ENCODE data around the gene COL8A2. TPM values are rescaled to one million over a fixed set of nuclear protein-coding genes. Genes with fewer than 3 reads are reported as not detected.

Gene COL8A2
- total RNA-seq, 1 donor from 2014 or later = 10.1 TPM

DNA sequence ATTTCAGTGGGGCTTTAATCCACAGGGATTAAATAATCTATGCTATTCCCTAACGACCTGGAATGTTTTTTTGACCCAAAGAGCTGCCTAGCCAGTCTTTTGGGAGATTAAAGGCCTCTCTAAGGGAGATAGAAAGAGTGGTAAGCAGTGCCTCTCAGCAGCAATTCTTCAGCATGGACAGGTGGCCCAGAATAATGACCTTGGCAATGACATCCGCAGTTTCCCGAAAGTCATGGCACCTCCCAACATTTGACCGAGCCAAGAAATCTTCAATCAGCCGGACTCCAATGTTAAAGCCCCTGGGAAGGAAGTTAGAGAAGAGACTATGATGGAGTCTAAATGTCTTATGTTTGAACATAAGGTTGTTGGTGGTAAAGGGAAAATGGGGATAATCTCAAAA is 14.5 kb upstream of the COL8A2 start:
- Mint-ChIP-seq H3K4me3 (ENCODE audit: unreplicated experiment) (no peak overlapping the region), H3K36me3 (ENCODE audit: unreplicated experiment) (peaks cover 18% of the 10 kb centered on the region), H3K9me3 (ENCODE audit: unreplicated experiment) (no peaks in the 10 kb centered on the region), H3K27ac (ENCODE audit: unreplicated experiment) (peak overlapping the region; percentile 28), H3K27me3 (ENCODE audit: unreplicated experiment) (no peaks in the 10 kb centered on the region), H3K4me1 (ENCODE audit: unreplicated experiment) (peaks cover 14% of the 10 kb centered on the region)
- TF ChIP-seq, protein P1, sequence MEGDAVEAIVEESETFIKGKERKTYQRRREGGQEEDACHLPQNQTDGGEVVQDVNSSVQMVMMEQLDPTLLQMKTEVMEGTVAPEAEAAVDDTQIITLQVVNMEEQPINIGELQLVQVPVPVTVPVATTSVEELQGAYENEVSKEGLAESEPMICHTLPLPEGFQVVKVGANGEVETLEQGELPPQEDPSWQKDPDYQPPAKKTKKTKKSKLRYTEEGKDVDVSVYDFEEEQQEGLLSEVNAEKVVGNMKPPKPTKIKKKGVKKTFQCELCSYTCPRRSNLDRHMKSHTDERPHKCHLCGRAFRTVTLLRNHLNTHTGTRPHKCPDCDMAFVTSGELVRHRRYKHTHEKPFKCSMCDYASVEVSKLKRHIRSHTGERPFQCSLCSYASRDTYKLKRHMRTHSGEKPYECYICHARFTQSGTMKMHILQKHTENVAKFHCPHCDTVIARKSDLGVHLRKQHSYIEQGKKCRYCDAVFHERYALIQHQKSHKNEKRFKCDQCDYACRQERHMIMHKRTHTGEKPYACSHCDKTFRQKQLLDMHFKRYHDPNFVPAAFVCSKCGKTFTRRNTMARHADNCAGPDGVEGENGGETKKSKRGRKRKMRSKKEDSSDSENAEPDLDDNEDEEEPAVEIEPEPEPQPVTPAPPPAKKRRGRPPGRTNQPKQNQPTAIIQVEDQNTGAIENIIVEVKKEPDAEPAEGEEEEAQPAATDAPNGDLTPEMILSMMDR (IDR thresholded peaks at IDR 0.05) = no peak
- no peak for DNase-seq (ENCODE audit: extremely low spot score, unreplicated experiment)

DNA sequence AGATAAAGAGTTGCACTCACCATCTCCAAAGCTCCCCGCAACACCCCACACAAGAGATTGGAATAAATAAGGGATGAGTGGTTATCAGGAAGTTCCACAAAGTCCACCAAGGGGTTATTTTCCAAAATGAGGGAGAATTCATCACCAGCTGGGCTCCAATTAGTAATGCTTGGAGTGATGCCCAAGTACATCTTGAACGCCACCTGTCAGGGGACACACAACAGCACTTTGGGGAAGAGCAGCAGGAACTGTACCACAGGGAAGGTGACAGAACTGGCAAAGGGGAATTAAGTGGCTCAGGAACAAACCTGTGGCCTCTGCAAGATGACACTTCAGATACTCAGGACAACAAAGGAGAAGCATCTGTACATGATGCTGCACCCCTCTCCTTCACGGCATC is 12.8 kb upstream of the COL8A2 start:
- Mint-ChIP-seq H3K4me1 (ENCODE audit: unreplicated experiment) (peaks cover 22% of the 10 kb centered on the region), H3K27me3 (ENCODE audit: unreplicated experiment) (no peaks in the 10 kb centered on the region), H3K4me3 (ENCODE audit: unreplicated experiment) (no peak overlapping the region), H3K36me3 (ENCODE audit: unreplicated experiment) (peaks cover 18% of the 10 kb centered on the region), H3K27ac (ENCODE audit: unreplicated experiment) (no peak overlapping the region), H3K9me3 (ENCODE audit: unreplicated experiment) (no peaks in the 10 kb centered on the region)
- TF ChIP-seq, protein P1 (IDR thresholded peaks at IDR 0.05) = no peak
- DNase-seq (ENCODE audit: extremely low spot score, unreplicated experiment) = no peak

DNA sequence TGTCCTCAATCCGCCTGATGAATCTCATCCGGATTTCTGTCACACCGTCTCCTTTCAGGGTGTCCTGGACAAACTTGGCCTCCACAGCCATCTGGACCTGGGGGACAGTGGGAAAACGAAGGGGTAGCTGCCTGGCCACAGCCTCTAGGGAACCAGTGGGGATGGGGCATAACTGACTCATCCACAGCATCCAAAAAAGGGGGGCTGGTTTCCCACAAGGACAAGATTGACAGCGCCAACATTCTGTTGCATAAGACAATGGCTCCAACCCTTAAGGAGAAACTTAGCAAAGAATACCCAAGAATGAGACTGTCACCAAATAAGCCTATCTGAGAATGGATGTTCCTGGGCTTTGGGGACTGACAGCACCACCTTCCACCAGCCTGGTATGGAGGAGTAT is 12.2 kb upstream of the COL8A2 start:
- no peak overlapping the region for H3K4me3 Mint-ChIP-seq (ENCODE audit: unreplicated experiment)
- H3K4me1 Mint-ChIP-seq (ENCODE audit: unreplicated experiment) = peaks cover 22% of the 10 kb centered on the region

DNA sequence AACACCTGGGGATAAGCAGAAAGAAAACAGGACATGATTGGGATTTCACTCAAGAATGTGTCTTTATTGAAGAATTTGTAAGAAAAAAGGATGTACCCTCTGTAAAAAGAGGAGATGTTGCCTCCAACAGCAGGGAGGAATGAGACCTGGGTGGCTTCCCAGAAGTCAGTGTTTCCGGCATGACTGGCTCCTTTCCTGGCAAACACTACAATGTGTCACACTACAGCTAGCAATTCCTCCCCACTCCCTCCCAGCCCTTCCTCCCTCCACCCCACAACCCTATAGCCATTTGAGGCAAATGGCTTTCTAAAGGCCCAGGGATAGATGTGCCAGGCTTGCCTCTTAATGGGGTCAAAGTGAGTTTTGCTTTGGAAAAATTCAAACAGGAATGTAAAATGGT is 11.5 kb upstream of the COL8A2 start:
- Mint-ChIP-seq H3K27ac (ENCODE audit: unreplicated experiment) (no peak overlapping the region), H3K36me3 (ENCODE audit: unreplicated experiment) (peaks cover 18% of the 10 kb centered on the region)
- TF ChIP-seq, protein P1 (IDR thresholded peaks at IDR 0.05) = no peak

More for the DNA sequence above, 12.2 kb upstream of the COL8A2 start:
- Mint-ChIP-seq H3K27ac (ENCODE audit: unreplicated experiment) (no peak overlapping the region), H3K9me3 (ENCODE audit: unreplicated experiment) (no peaks in the 10 kb centered on the region), H3K36me3 (ENCODE audit: unreplicated experiment) (peaks cover 18% of the 10 kb centered on the region), H3K27me3 (ENCODE audit: unreplicated experiment) (no peaks in the 10 kb centered on the region)
- DNase-seq (ENCODE audit: extremely low spot score, unreplicated experiment) = no peak
- TF ChIP-seq, protein P1 (IDR thresholded peaks at IDR 0.05) = no peak

DNA sequence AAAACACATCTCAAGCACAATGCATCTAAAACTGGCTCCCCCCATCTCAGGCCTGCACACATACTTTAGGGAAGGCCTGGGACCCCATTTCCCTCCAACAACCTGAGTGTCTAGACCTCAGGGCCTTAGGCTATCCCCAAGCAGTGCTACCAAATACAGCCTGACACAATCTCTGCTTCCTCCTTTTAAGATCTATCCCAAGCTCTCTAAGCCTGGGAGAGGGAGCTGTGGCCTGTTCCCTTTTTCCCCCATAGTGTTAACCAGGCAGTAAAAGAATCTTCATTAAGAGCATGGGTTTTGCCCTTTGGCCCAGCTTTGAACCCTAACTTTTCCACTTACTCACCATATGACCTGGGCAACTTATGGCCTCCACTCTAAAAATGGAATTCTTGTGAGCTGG is 10.8 kb upstream of the COL8A2 start:
- TF ChIP-seq, protein P1 (IDR thresholded peaks at IDR 0.05) = no peak
- H3K4me3 Mint-ChIP-seq (ENCODE audit: unreplicated experiment) = no peak overlapping the region
- H3K9me3 Mint-ChIP-seq (ENCODE audit: unreplicated experiment) = no peaks in the 10 kb centered on the region
- H3K36me3 Mint-ChIP-seq (ENCODE audit: unreplicated experiment) = peaks cover 18% of the 10 kb centered on the region
- no peak for DNase-seq (ENCODE audit: extremely low spot score, unreplicated experiment)
- peaks cover 18% of the 10 kb centered on the region for H3K4me1 Mint-ChIP-seq (ENCODE audit: unreplicated experiment)
- H3K27me3 Mint-ChIP-seq (ENCODE audit: unreplicated experiment) = no peaks in the 10 kb centered on the region
- peak overlapping the region; percentile 68 for H3K27ac Mint-ChIP-seq (ENCODE audit: unreplicated experiment)

More for the DNA sequence above, 11.5 kb upstream of the COL8A2 start:
- Mint-ChIP-seq H3K4me1 (ENCODE audit: unreplicated experiment) (peaks cover 22% of the 10 kb centered on the region), H3K4me3 (ENCODE audit: unreplicated experiment) (no peak overlapping the region), H3K27me3 (ENCODE audit: unreplicated experiment) (no peaks in the 10 kb centered on the region), H3K9me3 (ENCODE audit: unreplicated experiment) (no peaks in the 10 kb centered on the region)
- no peak for DNase-seq (ENCODE audit: extremely low spot score, unreplicated experiment)
